ENCODE results near the gene GAS7.
"Not testable (repeated sequence)": the region's sequence is repeated elsewhere in the genome, so short reads cannot be mapped to it uniquely, and the experiment has no call there.

GAS7 gene

DNA sequence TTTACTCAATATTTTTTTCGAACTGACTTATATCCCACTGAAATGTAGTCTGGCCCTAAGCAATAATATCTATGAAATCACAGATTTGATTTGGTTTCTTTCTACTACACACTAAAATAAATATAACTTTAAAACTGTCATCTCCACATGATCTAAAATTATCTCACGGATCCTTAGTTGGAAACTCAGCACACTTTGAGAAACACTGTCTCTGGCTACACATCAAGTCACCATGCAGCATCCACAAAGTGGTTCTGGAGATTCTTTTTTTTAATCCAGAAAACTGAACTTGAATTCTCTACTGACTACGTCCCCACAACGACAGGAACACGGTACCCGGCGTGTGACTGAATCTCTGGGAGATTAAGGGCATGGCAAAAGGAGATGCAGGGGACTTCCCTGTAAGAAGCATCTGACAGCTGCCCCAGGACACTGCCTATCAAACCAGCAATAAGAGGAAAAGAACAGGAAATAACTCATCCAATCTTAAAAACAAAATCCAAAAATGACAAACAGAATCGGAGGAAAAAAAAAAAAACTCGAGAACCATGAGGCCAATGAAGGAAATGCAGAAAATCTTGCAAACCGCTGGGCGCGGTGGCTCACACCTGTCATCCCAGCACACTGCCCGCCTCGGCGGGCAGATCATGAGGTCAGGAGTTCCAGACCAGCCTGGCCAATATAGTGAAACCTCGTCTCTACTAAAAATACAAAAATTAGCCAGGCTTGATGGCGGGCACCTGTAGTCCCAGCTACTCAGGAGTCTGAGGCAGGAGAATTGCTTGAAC lies 152.3 kb downstream of the GAS7 start:
- FAIRE-seq = no peak

DNA sequence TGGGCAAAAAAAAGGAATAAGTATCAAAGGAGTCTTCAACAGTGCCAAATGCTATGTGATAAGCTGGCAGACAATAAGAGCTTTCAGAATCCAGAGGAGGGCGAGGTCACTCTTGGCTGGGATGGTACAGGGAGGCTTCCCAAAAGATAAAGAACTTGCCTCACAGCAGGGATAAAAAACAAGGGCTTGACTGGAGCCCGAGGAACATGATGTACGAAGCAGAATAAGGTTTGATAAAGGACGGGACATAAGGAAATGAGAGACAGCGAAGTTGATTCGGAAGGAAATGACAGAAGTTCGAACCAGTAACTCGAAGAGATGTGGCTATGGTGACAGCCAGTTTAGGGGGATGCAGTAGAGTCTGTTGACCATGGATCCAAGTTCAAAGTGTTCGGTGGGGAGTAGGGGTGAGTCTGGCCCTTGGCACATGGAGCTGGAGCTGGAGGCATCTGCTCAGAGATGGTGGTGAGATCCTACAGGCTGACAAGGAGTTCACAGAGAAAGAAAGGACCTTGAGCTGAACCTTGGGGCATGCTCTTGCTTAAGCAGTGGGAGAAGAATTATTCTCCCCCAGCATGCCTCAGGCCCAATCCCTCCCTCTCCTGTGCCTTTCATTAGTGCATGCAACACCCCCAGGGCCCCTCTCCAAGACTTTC lies 155.7 kb downstream of the GAS7 start:
- no peak for FAIRE-seq

DNA sequence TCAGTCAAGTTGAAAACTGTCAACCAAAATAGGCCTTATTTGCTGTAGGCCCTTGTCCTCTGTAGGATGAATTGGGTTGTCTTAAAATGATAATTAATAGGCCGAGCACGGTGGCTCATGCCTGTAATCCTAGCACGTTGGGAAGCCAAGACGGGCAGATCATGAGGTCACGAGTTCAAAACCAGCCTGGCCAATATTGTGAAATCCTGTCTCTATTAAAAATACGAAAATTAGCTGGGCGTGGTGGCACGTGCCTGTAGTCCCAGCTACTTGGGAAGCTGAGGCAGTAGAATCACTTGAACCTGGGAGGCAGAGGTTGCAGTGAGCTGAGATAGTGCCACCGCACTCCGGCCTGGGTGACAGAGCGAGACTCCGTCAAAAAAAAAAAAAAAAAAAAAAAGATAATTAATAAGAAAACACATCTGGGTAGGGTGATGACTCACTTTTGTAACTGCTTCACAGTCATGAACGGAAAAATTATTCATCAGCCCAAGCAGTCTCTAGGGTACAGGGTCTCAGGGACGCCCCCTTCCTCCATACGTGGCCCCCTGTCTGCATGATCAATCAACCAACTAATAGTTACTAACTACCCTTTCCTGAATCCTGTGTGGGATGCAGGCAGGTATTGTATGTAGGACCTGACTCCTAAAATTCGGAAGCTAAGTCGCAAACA lies 156.4 kb downstream of the GAS7 start:
- FAIRE-seq = no peak

DNA sequence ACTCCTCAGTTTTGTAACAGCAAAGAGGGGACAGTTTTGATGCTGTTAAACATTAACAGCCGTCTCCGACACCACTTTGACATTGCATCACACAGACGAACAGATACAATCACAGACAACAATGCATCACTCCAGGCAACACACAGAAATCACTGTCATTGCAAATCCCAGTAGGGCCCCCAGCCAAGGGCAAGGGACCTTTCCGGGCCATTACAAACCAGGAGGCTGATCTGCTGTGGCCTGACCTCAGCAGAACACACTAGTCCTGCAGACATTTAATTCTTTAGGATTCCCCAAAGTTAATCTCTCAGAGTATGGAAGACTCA lies 157.2 kb downstream of the GAS7 start:
- no peak for FAIRE-seq

DNA sequence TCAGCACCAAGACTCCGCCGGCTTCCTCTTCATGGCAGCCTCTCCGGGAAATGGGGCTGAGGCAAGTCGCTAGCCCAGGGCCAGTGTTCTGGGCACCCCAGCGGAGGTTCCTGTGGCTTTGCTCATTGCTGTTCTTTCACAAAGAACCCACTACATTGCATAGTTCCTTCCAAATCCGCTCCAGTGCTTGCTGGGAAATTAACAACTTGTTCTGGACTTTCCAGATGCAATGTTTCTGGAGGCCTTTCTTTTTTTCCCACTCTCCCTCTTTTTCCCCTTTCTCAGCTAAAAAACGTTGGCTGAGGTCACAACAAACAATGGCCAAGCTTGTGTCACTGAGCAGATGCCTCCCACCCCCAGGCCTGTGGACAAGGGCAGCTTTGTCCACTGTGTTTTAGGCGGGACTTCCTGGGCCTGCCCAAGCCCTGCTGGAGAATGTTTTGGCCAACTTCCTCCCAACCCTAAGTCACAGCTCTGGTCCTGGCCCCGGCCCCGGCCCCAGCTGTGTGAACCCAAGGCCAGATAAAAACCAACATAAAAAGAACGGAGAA lies 161.8 kb downstream of the GAS7 start:
- FAIRE-seq = no peak

DNA sequence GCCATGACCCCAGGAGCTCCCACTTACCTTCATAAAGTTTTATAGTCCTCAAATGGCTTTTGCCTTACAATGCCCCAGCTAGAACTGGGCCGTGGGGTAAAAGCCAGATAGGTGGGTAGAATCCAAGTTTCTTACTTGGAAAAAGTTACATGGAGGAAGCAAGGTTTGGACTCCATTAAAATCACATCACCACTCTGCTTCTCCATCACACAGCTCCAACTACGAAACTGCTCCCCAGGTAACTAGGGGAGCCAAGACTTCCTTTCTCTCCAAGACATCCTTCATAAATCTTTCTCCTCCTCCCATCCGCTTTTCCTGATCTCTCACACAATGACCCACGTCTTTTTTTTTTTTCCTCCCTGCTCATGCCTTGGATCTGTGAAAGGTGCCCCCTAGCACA lies 162.5 kb downstream of the GAS7 start:
- FAIRE-seq = no peak

DNA sequence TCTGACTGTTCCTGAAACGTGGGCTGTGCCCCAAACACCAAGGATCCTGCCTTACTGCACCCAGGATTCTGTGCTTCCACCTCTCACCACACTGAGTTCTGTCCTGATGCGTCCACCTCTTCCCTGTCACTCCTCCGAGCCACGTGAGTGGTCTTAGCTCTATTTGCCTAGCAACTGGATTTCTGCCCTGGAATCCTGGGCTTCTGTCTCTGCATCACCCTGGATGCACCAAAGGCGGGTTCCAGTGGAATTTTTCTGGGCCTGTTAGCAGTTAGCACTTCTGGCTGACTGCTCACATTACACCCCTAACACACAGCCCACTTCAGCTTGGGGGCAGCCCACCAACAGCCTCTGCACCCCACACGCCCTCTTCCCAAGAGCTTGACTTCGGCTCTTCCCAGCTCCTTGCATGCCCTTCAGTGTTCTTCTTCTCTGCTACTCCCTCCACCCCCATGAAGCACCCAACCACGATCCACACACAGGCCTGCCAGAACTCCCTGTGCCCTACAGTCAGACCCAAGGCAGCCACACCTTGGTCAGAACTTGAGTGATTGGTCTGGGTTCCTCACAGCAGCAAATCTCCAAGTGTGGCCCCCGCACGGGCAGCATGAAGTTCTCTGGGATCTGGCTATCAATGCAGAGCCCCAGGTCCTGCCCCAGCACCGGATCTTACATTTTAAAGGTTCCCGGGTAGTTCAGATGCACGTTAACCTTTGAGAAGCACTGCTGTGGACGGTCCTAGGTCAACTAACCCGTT lies 163.5 kb downstream of the GAS7 start:
- no peak for FAIRE-seq

DNA sequence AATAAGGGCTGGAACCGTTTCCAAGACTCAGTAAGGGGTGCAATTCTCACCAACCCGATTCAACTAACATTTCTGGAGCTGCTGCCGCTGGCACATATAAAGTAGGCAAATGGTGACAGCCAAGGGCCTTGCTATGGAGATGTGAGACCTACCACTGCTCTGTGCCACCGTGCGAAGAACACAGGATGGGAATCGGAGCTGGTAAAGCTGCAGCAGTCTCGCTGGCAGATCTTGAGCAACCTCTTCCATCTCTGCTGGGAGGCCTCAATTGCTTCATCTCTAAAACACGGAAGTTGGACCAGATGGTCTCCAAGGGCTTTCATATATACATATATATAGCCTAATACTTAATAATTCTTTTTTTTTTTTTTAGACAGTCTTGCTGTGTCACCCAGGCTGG lies 164.4 kb downstream of the GAS7 start:
- FAIRE-seq = no peak

DNA sequence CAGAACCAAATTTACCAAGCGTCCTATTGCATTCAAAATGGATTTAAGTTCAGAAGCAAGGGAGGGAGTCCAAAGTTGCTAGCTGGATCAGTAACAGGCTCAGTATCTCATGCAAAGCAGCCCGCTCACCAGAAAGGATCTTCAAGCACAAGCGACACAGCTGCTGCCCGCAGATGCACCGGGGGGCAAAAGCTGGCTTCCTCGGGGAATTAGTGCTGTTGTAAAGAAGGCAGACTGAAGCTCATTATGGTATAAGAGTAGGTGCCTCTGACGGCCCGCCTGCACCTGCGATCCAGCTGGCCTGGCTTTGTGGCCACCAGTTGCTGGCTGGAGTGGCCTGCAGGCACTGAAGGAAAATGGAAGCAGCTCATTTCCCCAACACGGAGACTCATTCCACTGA lies 165.0 kb downstream of the GAS7 start:
- no peak for FAIRE-seq

DNA sequence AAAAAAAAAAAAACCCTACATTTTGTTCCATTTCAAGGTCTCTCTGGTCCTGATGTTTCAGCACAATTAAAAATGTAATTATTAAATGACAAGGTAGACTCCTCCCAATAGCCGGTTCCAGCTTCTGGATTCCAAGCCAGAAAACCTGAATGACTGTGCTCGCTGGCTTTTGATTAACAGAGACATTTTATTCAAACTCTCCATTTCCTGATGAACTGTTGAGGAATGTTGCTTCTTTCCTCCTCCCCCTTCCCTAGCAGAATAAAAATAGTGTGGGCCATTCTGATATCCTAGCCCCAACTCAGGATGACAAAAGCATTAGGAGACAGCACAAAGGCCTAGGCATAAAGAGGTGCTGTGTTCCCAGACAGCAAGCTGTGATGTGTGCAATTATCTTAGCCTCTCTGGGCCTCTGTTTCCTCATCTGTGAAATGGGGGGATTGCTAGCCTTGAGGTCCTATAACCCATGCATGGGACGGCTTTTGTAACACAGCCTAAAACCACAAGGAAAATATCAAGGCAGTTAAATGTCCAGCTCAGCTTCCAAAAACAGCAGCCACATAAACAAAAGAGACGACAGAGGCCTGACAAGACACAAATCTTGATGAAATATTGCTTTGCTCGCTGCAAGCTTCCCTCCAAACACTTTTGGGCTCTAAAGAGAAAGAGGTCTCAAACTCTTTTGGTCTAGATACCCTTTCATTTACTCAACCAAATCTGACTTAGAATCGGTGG lies 166.1 kb downstream of the GAS7 start:
- no peak for FAIRE-seq

DNA sequence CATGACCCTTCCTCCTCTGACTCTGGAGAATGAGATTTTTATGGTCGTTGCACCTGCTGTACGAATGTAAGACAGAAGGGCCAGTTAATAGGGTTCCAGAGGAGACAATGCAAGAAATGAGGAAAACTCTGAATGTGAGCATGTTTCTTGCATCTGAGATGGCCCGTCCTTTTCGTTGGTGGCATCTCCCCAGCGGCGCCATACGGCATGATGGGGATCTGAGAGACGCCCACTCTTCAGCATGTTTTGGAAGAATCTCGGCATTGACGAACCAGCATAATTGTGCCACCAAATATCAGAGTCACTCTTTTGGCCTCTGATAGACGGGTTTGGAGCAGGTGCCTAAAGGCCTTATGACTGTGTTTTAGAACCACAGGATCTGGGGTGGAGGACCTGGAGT lies 166.8 kb downstream of the GAS7 start:
- FAIRE-seq = no peak

DNA sequence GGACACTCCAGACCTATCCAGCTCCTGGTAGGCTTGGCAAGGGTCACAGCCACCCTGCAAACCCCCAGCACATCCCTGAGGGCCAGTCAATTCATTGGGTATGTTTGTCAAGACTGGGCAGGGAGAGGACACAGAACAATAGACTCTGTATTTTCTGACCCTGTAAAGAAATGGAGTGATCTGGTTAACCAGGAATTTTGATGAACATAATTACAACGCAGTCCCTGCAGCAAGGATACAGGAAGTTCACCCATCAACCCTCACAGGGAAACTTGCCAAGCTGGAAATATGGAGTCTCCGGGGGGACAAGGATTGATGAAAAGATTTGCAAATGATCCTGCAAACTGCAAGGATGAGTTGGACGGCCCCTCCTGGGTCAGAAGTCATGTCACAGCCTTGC lies 167.3 kb downstream of the GAS7 start:
- no peak for FAIRE-seq

DNA sequence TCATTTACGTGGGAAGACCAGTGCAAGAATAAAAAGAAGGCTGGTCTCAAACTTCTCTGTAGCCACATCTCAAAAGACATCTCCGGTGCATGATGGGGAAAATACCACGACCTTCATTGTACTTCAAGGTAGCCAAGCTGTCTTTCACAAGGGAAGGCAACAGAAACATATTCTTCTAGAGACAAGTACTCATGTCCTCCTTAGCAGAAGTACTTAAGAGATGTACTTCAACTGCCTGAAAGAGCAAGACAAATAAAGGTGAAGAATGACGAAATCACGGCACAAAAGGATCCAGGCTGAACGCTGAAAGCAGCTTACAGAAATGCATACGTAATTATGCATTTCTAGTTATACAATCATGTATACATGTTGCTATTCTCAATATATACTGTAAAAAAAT lies 169.3 kb downstream of the GAS7 start:
- FAIRE-seq = no peak

DNA sequence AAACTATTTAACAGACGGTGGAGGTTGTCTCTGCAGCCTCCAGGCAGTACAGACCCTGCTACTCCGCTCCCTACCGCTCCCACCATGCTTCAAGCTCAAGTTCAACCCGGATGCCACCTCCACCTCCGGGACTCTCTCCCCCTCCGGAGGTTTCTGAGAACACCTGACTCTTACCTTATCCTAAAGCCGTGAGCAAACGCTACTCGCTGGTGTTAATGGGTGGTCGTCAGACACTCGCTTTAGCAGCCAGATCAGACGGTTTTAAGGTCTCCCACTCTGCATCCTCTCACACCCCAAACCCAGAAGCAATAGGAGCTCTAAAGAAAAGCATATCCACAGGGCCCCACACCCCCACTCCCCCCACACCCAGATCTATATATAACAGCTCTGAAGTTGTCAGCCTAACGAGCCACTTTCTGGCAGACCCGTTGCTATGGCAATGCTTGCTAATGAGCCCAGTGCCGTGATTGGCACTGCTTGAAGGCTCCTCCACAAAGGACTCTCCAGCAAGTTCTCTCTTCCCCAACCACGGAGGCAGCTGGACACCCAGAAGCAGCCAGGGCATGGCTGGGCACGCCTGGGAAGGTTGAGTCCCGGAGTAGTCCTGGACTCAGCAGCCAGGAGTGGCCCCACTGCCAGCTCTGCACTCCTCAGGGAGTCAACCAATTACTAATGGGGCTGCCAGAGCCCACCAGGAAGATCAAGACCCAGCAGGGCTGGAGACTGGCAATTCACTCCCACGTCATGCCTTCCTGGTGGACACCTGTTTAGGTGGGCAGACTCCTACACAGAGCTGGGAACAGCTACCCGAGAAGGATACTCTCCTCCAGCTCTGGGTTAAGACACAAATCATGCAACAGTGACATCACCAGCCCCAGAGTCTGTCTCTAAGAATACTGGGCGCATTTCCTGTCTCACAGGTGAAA lies 172.2 kb downstream of the GAS7 start:
- no peak for FAIRE-seq

DNA sequence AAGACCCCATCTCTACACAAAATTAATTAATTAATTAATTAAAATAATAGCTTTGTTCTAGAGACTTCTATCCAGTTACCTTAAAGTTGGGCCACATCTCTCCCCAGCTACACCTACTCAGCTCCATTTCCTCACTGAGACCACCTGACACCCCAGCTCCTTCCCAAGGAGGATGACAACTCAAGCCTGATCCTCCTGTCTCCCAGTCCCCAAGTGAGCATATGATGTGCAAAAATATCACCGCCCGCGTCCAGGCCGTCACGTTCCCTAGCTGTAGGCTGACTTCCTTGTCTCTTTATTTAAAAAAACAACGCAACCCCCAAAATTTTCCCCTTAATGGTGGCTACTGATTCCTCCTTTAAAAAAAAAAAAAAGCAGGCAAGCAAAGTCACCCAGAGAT lies 173.2 kb downstream of the GAS7 start:
- no peak for FAIRE-seq

DNA sequence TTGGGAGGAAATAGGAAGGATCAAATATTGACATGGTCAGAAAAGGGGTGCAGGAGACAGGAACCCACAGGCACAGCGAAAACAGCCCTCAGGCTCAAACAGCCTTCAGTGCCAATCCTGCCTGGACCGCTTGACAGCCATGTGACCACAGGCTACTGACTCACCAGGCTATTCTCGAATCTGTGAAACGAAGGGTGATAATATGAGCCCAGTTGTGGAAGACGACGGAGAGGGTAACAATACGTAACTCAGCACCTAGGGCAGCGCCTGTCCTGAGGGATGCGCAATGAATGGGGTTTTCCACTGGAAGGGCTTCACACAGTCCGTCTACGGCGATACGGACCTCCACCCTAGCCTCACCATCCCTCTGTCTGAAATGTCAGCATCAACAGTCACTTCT lies 176.0 kb downstream of the GAS7 start:
- FAIRE-seq = no peak

DNA sequence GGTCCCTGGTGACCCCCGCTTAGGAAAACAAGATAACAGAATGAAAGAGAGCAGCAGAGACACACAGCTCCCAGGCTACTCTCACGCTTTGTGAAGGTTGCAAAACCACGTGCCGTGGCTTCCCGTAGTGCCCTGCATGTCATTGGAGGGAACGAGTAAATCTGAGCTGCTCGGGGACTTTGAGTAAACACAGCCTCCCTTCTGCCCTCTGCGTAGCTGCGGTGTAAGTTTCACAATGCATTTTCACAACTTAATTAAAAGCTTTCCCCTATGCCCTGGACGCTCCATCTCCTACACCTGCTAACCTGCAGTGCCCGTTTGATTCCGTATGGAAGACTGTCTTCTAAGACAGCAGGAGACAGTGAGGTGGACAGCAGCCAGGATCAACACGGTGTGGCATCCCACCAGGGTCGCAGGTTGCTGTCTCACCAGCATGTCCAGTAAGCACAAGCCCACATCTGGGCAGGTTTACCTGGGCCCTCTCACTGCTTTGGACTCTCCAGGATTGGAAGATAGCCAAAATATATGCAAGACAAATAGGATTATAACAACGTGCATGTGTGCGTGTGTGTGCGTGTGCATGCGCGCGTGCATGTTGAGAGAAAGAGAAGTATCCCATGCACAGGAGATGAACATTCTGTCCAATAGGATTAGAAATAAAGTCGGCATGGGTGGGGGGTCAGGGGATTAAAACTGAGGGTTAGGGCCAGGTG lies 177.0 kb downstream of the GAS7 start:
- FAIRE-seq = no peak

DNA sequence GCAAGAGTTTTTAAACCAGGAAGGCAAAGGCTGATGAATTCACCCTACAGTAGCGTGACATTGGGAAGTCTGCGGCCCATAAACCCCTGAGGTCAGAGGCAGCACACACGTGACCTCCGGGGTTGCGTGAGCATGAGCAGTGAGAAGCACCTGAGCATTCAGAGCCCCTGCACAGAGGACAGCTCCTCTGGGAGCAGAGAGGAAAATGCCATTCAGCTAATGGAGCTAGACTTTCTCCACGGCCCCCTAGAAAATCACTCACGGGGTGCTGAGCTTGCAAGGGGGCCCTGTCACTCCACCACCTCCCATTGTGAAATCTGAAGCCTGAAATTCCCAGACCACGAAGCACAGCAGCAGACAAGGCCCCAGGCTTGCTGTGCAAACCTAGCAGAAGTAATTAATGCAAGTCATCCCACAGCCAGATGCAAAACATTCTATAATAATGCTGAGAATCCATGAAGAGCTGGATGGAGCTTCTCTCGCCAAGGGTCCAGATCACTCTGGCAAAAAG lies 178.4 kb downstream of the GAS7 start:
- FAIRE-seq = no peak

DNA sequence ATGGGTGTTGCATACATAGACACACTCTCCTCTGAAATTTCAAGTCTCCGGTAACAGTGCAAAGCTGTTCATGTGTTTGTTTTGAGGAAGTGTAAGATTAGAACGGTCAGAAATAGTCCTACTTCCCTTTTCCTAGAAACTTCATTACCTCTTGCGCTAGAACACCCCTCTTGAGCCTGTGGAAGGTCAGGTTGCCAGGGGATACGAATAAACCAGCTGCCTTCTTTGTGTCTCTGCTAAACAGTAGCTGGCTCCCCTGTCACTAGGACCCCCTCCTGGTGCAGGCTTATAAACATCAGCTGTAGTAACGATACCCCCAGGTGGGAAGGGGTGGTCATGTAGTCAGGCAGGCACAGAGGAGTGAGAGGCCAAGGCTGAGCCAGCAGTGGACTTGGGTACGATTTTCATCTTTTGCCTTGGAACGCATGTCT lies 179.9 kb downstream of the GAS7 start:
- FAIRE-seq = no peak

DNA sequence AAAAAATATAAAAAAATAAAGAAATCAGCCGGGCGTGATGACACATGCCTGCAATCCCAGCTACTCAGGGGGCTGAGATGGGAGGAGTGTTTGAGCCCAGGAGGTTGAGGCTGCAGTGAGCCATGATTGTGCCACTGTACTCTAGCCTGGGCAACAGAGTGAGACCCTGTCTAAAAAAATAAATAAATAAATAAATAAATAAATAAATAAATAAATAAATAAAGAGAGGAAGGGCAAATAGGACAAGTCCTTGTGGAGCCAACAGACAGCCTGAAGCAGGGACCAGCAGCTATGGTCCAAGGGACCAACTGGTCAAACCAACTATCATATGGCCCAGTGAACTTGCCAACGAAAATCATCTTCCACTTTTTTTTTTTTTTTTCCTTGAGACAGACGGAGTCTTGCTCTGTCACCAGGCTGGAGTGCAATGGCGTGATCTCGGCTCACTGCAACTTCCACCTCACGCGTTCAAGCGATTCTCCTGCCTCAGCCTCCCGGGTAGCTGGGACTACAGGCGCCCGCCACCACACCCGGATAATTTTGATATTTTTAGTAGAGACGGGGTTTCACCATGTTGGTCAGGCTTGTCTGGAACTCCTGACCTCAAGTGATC lies 181.3 kb downstream of the GAS7 start:
- FAIRE-seq = not testable (repeated sequence)

Data from endometrium (tissue), 2 donors.